ENCODE results near the gene HIBCH.

- TF ChIP-seq, protein P1, sequence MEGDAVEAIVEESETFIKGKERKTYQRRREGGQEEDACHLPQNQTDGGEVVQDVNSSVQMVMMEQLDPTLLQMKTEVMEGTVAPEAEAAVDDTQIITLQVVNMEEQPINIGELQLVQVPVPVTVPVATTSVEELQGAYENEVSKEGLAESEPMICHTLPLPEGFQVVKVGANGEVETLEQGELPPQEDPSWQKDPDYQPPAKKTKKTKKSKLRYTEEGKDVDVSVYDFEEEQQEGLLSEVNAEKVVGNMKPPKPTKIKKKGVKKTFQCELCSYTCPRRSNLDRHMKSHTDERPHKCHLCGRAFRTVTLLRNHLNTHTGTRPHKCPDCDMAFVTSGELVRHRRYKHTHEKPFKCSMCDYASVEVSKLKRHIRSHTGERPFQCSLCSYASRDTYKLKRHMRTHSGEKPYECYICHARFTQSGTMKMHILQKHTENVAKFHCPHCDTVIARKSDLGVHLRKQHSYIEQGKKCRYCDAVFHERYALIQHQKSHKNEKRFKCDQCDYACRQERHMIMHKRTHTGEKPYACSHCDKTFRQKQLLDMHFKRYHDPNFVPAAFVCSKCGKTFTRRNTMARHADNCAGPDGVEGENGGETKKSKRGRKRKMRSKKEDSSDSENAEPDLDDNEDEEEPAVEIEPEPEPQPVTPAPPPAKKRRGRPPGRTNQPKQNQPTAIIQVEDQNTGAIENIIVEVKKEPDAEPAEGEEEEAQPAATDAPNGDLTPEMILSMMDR (IDR thresholded peaks at IDR 0.05; ENCODE audit: extremely low read depth in 1 of 2, insufficient read depth in 1 of 2, low read depth in 1 of 2, low read length in 2 of 2), result no peak
- TF ChIP-seq, protein P2, sequence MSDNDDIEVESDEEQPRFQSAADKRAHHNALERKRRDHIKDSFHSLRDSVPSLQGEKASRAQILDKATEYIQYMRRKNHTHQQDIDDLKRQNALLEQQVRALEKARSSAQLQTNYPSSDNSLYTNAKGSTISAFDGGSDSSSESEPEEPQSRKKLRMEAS (IDR thresholded peaks at IDR 0.05; ENCODE audit: insufficient read depth, insufficient read length), result no peak
- no peak for TF ChIP-seq POLR2AphosphoS5 (IDR thresholded peaks at IDR 0.05; ENCODE audit: insufficient read depth, low read depth, low read length)
- no peak for TF ChIP-seq GATA2 (IDR thresholded peaks at IDR 0.05; ENCODE audit: insufficient read depth, insufficient read length, low read depth, low read length)
- no peak for TF ChIP-seq JUN (IDR thresholded peaks at IDR 0.05; ENCODE audit: borderline replicate concordance, insufficient read depth, insufficient read length, low read depth)
- no peak for TF ChIP-seq MYC (IDR thresholded peaks at IDR 0.05; ENCODE audit: low read depth, low read length)
These were observed 15.2 kb downstream of the HIBCH start for GRCh38 chr2:190304404-190304803.
